ENCODE results near the gene BEST3. TPM values are rescaled to one million over a fixed set of nuclear protein-coding genes. Genes with fewer than 3 reads are reported as not detected.

BEST3 gene
- total RNA-seq, 1 experiment from 2014 or later, result not detected

DNA sequence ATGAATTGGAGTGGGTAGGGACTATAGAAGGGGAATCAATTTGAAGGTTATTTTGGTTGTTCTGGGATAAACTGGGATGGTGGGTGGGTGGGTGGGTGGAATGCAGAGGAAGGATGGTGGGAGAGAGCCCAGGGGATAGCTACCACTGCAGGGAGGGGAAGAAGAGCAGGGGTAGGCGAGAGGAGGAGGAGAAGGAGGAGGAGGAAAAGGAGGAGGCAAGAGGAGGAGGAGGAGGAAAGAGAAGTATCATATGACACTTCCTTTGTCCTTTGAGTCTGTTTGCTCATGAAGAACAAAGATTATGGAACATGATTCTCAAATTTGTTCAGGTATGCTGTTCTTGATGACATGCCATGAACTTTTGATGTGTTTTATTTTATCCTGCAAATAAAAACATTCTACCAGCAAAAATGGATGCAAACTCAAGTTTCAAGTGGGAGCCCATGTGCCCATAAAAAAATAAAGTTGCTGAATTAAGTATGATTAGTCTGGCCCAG, 4.1 kb upstream of the BEST3 start:
- DNase-seq, result no peak
- Histone ChIP-seq H3K9me3 (replicated peaks) (no peaks in the 10 kb centered on the region), H3K4me1 (no peaks in the 10 kb centered on the region), H3K27ac (no peak overlapping the region), H3K36me3 (no peaks in the 10 kb centered on the region), H3K4me3 (no peak overlapping the region), H3K27me3 (no peaks in the 10 kb centered on the region)

DNA sequence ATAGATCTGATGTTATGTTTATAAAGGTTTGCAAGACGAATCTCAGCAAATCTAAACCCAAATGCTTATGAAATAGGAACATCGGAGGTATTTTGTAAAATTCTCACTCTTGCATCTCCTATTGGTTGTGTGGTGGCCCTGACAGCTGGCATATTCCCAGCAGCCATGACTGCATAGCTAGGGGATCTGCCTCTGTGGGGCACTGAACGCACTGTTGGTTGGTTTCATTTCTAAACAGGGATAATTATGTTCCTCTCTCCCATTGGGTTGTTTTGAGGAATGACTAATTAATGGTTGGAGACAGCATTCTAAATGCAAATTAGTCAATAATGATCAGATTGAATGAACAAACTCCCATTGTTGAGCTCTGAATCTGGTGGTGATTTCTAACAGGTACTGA, 2.7 kb upstream of the BEST3 start:
- H3K4me3 ChIP-seq, result no peak overlapping the region
- DNase-seq, result peak in 1 of 2 experiments; percentile 4
- no peaks in the 10 kb centered on the region for H3K36me3 ChIP-seq
- no peaks in the 10 kb centered on the region for H3K9me3 ChIP-seq (replicated peaks)
- no peaks in the 10 kb centered on the region for H3K4me1 ChIP-seq
- no peaks in the 10 kb centered on the region for H3K27me3 ChIP-seq
- H3K27ac ChIP-seq, result no peak overlapping the region

DNA sequence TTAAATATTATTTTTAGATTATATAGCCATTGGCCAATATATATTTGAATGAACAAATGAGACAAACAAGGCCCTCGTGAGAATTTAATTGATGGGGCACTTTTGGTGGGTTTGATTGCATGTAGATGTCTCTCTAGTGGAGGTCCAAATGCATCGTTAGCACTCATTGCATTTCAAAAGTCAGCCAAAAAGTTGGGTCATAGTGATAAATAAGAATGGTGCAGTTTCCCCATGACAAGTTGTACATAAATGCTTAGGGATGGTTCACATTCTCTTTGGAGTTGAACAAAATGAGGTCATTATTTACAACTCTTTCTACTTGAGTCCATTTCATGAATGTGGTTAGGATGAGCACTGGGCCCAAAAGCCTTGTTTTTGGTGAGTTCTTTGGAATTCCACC, 1.0 kb downstream of the BEST3 start:
- Histone ChIP-seq H3K4me1 (no peaks in the 10 kb centered on the region), H3K36me3 (no peaks in the 10 kb centered on the region), H3K27ac (no peak overlapping the region), H3K9me3 (replicated peaks) (no peaks in the 10 kb centered on the region), H3K4me3 (no peak overlapping the region), H3K27me3 (no peaks in the 10 kb centered on the region)
- no peak for DNase-seq

DNA sequence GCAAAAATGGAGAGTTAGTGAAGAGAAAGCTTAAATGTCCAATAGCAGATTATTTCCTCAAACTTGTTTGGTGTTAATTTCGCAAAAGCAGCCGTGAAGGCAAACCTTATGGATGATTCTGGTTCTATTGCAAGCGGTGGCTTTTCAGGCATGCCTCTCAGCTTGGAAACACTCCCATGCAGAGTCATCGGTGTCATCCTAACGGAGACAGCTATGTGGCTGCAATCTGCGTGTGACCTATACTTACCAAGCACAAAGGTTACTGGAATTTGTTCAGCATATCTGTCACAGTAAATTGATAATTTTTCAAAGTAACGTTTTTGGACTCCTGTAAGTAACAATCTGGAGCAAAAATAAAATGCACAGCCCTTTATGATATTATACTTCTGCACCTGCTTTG, 5.0 kb downstream of the BEST3 start:
- no peaks in the 10 kb centered on the region for H3K27me3 ChIP-seq
- H3K27ac ChIP-seq, result no peak overlapping the region
- H3K9me3 ChIP-seq (replicated peaks), result no peaks in the 10 kb centered on the region
- H3K4me3 ChIP-seq, result no peak overlapping the region
- H3K4me1 ChIP-seq, result peaks cover 4% of the 10 kb centered on the region
- DNase-seq, result no peak
- H3K36me3 ChIP-seq, result no peaks in the 10 kb centered on the region

DNA sequence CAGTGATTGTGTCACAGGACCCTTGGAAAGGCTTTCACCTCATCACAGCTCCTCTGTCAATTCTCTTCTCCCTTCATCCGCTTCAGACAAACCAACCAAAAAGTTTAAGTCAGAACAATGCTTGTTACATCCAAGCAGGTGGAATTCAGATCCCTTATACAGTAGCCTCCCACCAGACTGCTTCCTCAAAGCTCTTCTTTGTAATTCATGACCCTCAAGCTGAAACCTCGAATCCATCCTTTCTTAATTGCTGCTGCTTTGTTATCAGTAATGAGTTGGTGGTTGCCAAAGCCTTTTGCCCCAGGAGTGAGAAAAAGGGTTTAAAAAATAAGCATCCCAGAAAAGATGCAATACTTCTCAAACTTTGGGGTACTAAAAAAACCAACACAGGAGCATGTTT, 9.5 kb downstream of the BEST3 start:
- peaks cover 10% of the 10 kb centered on the region for H3K4me1 ChIP-seq
- no peaks in the 10 kb centered on the region for H3K9me3 ChIP-seq (replicated peaks)
- H3K27ac ChIP-seq, result peak overlapping the region; percentile 46
- no peak overlapping the region for H3K4me3 ChIP-seq
- peak in 1 of 2 experiments; percentile 4 for DNase-seq
- no peaks in the 10 kb centered on the region for H3K36me3 ChIP-seq
- H3K27me3 ChIP-seq, result no peaks in the 10 kb centered on the region

DNA sequence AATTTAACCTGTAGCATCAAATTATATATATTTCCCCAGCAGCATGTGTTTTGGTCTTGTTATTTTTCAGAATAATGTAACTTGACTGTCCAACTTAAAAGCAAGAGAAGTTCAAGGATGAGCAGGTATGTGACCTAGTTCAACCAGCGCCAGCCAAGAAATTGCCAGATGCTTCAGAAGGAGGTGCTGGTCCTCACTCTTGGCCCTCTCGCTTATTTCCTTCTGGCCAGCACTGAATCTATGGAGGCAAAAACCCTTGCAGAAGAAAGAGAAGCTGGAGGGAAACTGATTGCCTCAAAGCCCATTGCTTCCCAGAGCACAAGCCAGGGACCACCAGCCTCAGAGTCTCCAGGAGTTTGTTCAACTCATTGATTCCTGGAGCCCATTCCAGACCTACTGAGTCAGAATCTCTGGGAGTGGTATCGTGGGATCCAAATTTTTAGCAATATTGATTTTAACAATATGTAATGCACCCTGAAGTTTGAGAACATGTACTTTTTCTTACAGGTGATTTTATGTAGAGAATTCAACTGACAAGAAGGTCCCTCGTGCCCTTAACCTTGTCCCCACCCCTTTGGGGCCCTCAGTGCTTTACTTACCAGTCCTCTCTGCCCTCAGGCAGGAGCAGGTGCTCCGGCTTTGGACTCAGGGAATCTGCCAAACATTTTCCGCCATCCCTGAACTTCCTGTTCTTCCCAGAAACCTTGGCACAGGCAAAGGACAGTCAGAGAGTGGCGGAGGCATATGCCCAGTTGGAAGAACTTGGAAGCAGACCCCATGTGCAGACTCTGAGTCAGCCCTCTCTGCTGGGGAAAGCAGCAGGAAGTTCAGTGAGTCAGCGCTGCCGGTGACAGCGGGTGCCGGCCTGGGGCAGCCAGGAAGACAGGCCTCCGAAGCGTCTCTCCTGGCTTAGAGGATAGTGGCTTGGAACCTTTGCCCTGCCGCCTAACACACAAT, 10.4 kb downstream of the BEST3 start:
- Histone ChIP-seq H3K4me1 (peaks cover 10% of the 10 kb centered on the region), H3K4me3 (no peak overlapping the region), H3K36me3 (no peaks in the 10 kb centered on the region), H3K27ac (peak overlapping the region; percentile 46), H3K9me3 (replicated peaks) (no peaks in the 10 kb centered on the region), H3K27me3 (no peaks in the 10 kb centered on the region)
- peak; percentile 86 to 88 for DNase-seq

DNA sequence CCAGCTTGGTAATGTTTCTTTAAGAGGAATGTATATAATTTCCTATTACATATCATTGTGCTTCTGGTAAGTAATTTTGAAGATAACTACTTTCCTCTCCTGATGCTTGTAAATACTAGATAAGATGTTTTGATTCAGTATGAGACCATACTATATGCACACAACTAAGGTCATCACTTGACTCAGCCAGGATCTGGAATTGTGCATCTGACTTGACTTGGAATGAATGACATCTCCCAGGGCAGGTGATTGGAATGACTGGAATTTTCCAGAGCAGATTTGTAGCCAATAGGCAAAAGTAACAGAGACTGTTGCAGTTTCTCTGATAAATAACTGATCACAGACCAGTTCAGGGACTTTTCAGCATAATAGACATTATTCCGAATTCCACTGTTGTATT, 11.1 kb downstream of the BEST3 start:
- DNase-seq, result no peak
- Histone ChIP-seq H3K27me3 (no peaks in the 10 kb centered on the region), H3K27ac (no peak overlapping the region)

DNA sequence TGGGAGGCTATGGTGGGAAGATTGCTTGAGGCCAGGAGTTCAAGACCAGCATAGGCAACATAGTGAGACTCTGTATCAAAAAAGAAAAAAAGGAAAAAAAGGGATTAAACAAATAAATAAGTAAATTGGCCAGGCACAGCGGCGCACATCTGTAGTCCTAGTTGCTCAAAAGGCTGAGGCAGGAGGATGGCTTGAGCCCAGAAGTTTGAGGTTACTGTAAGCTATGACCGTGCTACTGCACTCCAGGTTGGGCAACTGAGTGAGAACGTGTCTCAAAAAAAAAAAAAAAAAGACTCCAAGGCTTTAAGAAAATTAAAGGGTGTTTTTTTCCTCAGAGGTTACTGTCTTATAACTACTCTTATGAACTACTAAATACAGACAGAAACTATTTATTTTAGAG, 11.7 kb downstream of the BEST3 start:
- no peaks in the 10 kb centered on the region for H3K27me3 ChIP-seq
- DNase-seq, result no peak
- no peak overlapping the region for H3K27ac ChIP-seq
- no peak overlapping the region for H3K4me3 ChIP-seq
- no peaks in the 10 kb centered on the region for H3K36me3 ChIP-seq
- no peaks in the 10 kb centered on the region for H3K9me3 ChIP-seq (replicated peaks)
- H3K4me1 ChIP-seq, result peaks cover 10% of the 10 kb centered on the region

More for the DNA sequence above, 11.1 kb downstream of the BEST3 start:
- H3K4me3 ChIP-seq, result no peak overlapping the region
- peaks cover 10% of the 10 kb centered on the region for H3K4me1 ChIP-seq
- no peaks in the 10 kb centered on the region for H3K36me3 ChIP-seq
- no peaks in the 10 kb centered on the region for H3K9me3 ChIP-seq (replicated peaks)

DNA sequence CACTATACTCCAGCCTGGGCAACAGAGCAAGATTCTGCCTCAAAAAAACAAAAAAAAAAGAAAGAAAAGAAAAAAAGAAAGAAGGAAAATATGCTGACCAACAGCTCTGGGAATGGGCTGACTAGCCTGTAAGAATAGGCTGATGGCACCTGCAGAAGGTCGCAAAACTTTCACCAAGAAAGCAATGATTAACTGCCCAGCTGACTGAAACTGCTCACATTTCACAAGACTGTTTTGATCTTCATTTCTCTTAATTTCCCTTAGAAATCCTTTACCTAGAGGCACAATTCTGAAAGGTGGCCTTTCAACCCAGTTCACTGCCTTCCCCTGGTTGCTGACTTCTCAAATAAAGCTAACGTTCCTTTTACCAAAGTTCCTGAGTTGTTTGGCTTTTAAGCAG, 12.4 kb downstream of the BEST3 start:
- Histone ChIP-seq H3K27ac (no peak overlapping the region), H3K36me3 (no peaks in the 10 kb centered on the region), H3K4me3 (no peak overlapping the region), H3K9me3 (replicated peaks) (no peaks in the 10 kb centered on the region), H3K27me3 (no peaks in the 10 kb centered on the region), H3K4me1 (peaks cover 10% of the 10 kb centered on the region)
- no peak for DNase-seq

DNA sequence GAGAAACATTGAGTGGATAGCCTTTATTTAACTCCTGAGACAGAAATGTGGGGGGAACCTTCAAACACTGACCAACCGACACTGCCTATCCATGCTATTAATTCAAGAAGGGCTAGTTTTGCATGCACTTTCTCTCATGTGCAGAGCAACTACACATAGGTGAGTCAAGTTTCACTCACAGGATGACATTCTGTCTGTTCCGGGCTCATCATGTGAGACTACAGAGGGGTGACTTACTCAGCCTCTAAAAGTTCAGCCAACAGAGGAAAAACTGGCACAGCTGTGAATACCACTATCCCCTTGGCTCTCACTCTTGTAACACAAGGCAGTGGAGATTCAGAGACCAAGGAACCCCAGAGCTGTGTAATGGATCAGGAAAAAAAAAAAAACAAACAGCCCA, 13.3 kb downstream of the BEST3 start:
- H3K27ac ChIP-seq, result no peak overlapping the region

DNA sequence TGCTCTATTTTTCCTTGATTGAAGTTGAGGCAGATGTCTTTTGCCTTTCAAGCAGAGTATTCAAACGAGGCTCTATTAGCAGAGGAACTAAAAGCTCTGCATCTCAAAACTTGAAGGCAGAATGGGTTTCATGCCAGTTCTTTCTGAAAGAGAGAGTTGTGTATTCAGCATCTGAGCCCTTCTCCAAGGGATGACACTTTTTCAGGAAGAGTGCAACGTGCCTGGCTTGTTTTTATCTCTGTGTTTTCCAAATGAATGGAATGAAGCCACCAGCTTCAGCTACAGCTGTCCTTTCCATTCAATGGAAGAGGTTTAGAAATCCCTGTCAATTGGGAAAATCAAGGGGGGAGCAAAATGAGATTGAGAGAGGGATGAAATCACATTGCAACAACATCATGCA, 14.6 kb downstream of the BEST3 start:
- Histone ChIP-seq H3K4me3 (no peak overlapping the region), H3K9me3 (replicated peaks) (no peaks in the 10 kb centered on the region), H3K27ac (no peak overlapping the region), H3K36me3 (no peaks in the 10 kb centered on the region), H3K4me1 (peaks cover 8% of the 10 kb centered on the region), H3K27me3 (no peaks in the 10 kb centered on the region)
- no peak for DNase-seq

More for the DNA sequence above, 13.3 kb downstream of the BEST3 start:
- Histone ChIP-seq H3K4me3 (no peak overlapping the region), H3K9me3 (replicated peaks) (no peaks in the 10 kb centered on the region), H3K4me1 (peaks cover 10% of the 10 kb centered on the region), H3K27me3 (no peaks in the 10 kb centered on the region), H3K36me3 (no peaks in the 10 kb centered on the region)
- DNase-seq, result peak; percentile 15 to 36

DNA sequence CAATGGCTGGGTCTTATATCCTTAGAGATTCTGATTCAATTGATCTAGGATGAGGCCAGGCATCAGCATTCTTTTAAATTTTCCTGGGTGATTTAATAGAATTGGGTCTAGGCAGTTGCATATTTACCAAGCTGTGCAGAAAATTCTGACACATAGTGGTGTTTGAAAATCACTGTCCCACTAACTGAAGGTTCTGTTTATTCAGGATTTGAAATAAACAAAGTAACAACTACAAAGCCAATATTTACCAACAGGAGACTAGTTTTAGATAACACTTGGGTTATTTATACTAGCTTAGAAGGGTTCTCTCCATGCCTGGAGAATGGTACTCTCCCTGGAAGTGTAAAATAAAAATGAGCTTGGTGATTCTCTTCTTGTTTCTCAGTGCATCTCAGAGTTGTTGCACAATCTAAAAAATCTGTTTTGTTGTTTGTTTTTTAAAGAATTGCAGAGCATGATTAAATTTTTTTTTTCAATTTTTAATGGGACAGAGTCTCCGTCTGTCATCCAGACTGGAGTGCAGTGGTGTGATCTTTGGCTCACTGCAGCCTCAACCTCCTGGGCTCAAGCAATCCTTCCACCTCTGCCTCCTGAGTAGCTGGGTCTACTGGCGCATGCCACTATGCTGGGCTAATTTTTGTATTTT, 16.9 kb downstream of the BEST3 start:
- Histone ChIP-seq H3K27ac (no peak overlapping the region), H3K36me3 (no peaks in the 10 kb centered on the region), H3K9me3 (replicated peaks) (no peaks in the 10 kb centered on the region), H3K4me3 (no peak overlapping the region), H3K4me1 (no peaks in the 10 kb centered on the region; the same call in 1 of the 2 replicates), H3K27me3 (no peaks in the 10 kb centered on the region)
- DNase-seq, result no peak

DNA sequence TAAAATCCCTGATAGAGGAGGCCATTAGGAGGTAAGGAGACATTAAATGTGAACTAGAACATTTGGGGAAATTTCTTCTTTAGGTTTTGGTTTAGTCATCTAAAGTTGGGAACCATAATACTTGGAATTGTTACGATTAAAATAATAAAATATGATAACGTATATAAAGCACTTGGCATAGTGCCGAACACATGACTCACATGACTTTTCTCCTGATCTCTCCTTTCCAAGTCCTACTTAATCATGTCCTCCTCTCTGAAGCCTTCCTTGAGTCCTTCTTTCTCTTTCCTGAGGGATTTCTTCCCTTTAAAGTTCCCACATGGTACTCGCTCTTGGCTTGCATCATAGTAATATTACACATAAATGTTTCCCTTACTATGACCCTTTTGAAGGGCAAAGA, 20.0 kb downstream of the BEST3 start:
- DNase-seq, result no peak
- Histone ChIP-seq H3K4me3 (no peak overlapping the region), H3K9me3 (replicated peaks) (no peaks in the 10 kb centered on the region)

DNA sequence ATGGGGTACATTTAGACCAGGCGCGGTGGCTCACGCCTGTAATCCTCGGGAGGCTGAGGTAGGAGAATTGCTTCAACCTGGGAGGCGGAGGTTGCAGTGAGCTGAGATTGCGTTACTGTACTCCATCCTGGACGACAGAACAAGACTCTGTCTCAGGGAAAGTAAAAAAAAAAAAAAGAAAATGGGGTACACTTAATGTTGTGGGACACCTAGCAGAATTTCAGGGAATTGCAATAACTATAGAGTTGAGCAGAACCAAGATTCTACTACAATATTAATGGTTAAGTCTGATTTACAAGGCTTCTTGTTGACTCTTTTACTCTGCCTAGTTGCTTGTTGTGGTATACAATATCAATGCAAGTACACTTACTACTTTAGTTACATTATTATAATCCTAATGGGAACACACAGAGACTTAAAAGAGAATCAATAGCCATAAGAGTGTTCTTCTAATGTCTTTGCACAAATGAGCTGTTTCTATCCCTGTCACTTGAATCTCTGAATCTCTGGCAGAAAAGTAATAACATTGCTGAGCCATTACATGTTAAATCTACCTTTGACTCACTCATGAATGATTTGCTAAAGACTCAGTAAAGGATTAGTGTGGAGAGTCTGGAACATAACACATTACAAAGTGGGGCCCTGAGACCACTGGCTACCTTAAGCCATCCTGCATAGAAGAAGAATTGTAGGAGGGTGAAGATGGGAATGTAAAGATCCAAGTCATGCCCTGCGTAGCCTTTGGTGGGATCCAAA, 22.7 kb downstream of the BEST3 start:
- no peaks in the 10 kb centered on the region for H3K4me1 ChIP-seq
- no peak overlapping the region for H3K4me3 ChIP-seq
- no peaks in the 10 kb centered on the region for H3K36me3 ChIP-seq
- H3K27me3 ChIP-seq, result no peaks in the 10 kb centered on the region
- H3K27ac ChIP-seq, result no peak overlapping the region
- no peaks in the 10 kb centered on the region for H3K9me3 ChIP-seq (replicated peaks)
- no peak for DNase-seq

More for the DNA sequence above, 20.0 kb downstream of the BEST3 start:
- H3K27me3 ChIP-seq, result no peaks in the 10 kb centered on the region
- H3K36me3 ChIP-seq, result no peaks in the 10 kb centered on the region
- H3K27ac ChIP-seq, result no peak overlapping the region
- H3K4me1 ChIP-seq, result no peaks in the 10 kb centered on the region

DNA sequence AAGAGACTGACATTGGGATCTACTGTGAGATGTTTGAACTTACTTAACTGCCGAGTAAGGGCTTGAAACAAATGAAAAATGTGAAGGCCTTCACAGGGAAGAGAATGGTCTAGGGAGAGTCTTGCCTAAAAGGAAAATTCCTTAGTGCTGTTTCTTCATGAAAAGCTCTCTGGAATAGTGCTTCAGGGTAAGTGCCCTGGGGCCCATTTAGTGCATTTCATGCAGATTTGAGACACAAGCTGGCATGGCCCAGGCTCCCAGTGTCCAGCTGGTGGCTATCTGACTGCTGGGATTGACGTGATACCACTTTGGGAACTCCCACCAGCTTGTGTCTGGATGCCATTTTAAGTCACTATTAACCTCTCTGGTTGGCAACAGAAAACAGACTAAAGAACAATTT, 26.9 kb downstream of the BEST3 start:
- no peak for DNase-seq
- Histone ChIP-seq H3K36me3 (no peaks in the 10 kb centered on the region), H3K4me1 (no peaks in the 10 kb centered on the region), H3K9me3 (replicated peaks) (no peaks in the 10 kb centered on the region), H3K27ac (no peak overlapping the region), H3K4me3 (no peak overlapping the region), H3K27me3 (no peaks in the 10 kb centered on the region)
